Measurements from ENCODE around the gene GRID1.
"Not testable (repeated sequence)": the region's sequence is repeated elsewhere in the genome, so short reads cannot be mapped to it uniquely, and the experiment has no call there.

Gene GRID1

GRCh38 chr10:86137561-86137960 is 229.0 kb downstream of the GRID1 start:
- no peak for DNase-seq (ENCODE audit: low read depth)

- no peak for DNase-seq (ENCODE audit: low read depth)
These were observed 229.7 kb downstream of the GRID1 start for GRCh38 chr10:86136934-86137333.

DNA sequence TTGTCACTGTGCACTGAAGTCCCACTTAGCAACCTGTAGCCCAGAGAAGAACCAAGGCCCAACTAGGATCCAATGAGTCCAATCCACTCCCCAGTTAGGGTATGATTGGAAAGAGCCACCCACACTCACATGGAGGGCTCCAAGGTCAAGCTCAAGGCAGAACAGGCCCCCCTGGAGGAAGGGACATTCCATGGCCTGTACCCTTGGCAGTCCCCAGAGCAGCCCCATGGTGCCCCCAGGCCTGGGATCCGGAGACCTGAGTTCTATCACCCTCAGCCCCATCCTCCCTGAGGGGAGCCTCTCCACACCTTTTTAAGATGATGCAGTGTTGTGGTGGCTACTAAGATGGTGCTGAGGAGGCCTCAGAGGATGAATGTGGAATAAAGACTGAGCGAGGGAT is 231.4 kb downstream of the GRID1 start:
- no peak for DNase-seq (ENCODE audit: low read depth)

DNA sequence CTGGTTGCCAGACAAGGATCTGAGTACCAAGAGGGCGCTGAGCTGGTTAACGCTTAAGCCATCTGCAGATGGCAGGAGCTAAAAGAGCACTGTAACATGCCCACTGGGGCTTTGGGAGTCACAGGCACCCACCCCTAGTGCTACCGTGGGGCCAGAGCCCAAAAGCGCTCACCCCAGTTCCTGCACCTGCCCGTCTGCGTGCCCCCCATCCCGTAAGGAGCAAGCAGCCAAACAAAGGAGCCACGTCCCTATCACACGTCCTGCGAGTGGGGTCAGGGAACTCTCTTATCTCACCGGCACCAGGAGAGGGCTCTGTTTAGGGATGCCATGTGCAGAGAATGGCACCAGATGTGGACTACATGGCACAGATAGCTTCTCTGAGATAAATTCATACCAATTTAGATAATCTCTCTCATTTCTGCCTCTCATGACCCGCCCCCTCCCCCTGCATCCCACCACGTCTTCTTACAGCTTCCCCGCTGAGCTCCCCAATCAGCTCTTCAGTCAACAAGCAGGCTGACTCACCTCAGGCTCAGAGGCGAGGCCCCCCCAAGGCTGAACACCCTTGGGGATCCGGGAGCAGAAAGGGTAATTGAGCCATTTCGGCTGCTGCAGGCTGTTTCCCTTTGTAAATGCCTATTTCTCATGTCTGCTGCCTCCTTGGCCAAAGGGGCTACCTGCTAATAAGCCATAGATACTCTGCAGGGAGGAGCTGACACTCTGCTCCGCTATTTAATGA is 235.7 kb downstream of the GRID1 start:
- DNase-seq (ENCODE audit: low read depth), result no peak

- DNase-seq (ENCODE audit: low read depth), result no peak
These were observed 236.6 kb downstream of the GRID1 start for GRCh38 chr10:86130041-86130440.

GRCh38 chr10:86128360-86128759 is 238.2 kb downstream of the GRID1 start:
- DNase-seq (ENCODE audit: low read depth), result no peak

- DNase-seq (ENCODE audit: low read depth), result no peak
These were observed 239.2 kb downstream of the GRID1 start for GRCh38 chr10:86127274-86127819.

DNA sequence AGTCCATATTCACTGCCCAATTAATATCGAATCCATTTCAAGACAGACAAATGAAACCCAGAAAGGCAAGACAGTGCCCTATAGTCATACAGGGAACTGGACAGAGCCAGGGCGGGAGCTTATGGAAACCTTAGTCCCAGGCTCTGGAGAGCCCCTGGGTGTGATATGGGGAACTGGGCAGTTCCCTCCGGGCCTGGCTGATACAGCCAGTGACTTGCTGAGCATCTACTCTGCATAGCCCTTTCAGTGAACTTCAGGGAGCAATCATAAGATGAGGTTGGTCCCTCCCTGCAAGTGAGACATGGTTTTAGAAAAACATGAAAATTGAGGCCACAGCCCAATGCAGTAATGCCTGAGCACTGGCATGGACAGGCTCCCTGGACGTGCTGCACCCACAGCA is 241.9 kb downstream of the GRID1 start:
- DNase-seq (ENCODE audit: low read depth), result no peak

DNA sequence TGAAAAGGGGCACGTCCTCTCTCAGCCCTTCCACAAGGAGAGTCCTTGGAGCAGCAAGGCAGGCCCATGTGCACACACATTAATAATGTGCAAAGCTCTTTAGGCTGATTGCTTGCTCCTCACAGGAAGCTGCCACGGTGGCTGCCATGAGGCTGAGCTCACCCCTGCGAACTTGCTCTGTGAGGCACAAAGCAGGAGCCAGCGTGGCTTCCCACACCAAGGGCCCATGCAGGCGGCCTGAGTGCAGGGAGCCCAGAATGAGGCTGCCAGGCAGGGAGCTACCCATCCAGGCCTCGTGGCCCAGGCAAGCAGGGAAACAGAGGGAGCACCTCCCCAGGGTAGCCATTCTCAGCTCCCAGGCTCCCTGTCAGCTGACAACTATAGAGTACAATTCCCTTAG is 242.9 kb downstream of the GRID1 start:
- DNase-seq (ENCODE audit: low read depth), result no peak

GRCh38 chr10:86123304-86123703 is 243.3 kb downstream of the GRID1 start:
- no peak for DNase-seq (ENCODE audit: low read depth)

- no peak for DNase-seq (ENCODE audit: low read depth)
These were observed 243.9 kb downstream of the GRID1 start for GRCh38 chr10:86122646-86123045.

GRCh38 chr10:86121200-86121599 is 245.4 kb downstream of the GRID1 start:
- DNase-seq (ENCODE audit: low read depth), result no peak

DNA sequence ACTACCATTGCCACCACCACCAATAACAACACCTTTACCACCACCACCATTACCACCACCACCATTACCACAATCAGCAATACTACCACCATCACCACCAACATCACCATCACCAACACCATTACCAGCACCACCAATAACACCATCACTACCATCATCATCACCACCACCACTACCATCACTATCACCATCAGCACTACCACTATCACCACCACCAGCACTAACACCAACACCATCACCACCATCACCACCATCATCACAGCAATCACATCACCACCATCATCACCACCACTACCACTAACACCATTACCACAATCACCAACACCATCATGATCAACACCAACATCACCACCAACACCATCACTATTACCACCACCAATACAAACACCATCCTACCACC is 249.5 kb downstream of the GRID1 start:
- DNase-seq (ENCODE audit: low read depth), result no peak

GRCh38 chr10:86113983-86114382 is 252.6 kb downstream of the GRID1 start:
- DNase-seq (ENCODE audit: low read depth), result no peak

DNA sequence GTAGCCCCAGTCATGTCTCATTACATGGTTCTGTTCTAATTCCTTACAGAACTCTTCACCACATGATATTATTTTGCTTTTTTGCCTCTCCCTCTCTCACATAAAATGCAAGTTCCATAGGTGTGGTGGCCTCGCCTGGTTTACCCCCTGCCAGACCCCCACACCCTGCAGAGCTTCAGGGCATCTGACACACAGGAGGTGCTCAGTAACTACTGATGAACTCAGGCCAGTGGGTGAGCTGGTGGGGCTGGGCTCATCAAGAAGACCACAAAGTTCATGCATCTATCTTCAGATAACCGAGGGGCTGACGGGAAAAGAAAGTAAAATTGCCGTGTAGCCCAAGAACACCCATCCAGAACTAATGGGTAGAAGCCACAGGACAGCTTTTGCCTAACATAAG is 253.1 kb downstream of the GRID1 start:
- no peak for DNase-seq (ENCODE audit: low read depth)

- DNase-seq (ENCODE audit: low read depth), result no peak
These were observed 253.6 kb downstream of the GRID1 start for GRCh38 chr10:86113044-86113443.

DNA sequence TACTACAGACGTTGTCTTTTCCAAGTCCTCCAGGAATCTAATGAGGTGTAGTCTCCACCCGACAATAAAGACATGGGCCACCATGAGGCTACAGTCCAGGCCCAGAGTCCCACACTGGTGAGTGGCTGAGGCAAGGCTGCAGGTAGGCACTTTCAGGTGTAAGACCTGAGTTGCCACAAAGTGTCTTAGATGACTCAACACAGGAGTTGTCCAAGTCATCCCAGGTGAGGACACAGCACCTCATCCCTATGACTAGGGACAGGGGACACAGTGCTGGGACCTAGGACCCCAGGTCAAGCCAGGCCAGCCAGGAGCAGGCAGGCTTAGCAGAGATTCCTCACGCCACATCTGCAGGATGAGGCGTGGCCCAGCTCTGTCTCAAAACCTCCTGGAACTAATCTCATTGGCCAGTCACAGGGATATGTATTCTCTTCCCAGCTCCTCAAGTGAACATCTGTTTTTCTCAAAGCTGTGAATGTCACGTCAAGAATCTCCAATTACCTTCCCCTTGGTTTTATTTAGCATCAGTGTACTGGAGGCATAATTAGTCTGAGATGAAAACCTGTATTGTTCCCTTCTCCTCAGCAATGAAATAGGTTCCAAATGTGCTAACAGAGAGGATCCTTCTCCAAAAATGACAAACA is 254.6 kb downstream of the GRID1 start:
- no peak for DNase-seq (ENCODE audit: low read depth)

DNA sequence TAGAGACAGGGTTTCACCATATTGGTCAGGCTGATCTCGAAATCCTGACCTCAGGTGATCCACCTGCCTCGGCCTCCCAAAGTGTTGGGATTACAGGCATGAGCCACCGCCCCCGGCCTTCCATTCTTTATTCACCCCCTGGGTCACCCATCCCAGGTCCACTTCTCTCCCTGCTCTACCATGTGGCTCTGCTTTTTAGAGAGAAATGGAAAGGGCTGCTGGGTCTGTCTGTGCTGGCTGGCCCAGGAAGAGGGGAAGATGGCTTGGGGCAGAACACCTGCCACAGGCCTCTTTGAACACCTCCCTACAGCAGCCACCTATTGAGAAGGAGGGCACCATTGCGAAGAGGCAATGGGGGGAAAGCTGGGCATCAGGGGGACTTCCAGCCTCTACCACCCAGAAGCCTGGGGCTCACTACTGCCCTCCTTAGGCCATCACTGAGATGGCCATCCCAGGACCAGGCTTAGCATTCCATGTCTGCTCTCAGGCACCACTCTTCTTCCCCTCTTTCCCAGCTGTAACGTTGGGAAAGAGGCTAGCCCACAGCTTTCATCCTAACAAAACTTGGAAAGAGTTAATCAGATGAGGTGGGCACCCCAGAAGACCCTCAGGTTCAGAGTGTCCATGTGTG is 256.3 kb downstream of the GRID1 start:
- DNase-seq (ENCODE audit: low read depth), result no peak

DNA sequence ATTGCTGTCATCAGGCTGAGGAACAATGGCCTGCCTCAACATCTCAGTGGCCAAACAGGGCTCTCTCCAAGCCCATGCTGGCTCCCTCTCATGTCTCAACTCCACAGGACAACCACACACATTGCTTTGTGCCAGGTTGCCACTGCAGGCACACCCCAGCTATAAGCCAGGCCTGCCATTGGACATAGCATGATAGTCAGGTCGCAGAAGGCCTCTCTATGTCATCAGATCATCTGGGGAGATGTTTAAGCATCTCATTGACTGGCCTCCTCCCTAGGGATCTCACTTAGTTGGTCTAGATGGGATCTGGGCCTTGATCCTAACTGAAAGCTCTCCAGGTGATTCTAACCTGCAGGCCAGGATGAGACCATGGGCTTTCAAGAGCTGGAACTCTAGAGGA is 257.2 kb downstream of the GRID1 start:
- DNase-seq (ENCODE audit: low read depth), result no peak

DNA sequence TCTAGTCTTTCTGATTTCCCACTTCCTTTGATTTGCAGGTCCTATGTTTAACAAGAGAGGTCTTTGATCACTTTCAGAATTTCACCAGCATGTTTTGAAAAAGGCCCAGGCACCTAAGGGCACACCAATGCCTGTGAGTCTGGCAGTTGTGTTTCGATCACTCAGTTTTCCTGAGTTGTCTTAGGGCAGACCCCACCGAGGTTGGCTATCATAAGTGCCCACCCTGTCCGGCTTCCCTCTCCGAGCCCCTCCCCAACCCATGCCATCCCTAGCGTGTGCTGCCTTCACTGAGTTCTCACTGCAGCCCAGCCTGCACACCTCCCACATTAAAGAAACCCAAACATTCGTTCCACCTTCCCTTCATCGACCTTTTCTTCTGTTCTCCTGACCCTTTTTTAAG is 257.9 kb downstream of the GRID1 start:
- DNase-seq (ENCODE audit: low read depth), result no peak

DNA sequence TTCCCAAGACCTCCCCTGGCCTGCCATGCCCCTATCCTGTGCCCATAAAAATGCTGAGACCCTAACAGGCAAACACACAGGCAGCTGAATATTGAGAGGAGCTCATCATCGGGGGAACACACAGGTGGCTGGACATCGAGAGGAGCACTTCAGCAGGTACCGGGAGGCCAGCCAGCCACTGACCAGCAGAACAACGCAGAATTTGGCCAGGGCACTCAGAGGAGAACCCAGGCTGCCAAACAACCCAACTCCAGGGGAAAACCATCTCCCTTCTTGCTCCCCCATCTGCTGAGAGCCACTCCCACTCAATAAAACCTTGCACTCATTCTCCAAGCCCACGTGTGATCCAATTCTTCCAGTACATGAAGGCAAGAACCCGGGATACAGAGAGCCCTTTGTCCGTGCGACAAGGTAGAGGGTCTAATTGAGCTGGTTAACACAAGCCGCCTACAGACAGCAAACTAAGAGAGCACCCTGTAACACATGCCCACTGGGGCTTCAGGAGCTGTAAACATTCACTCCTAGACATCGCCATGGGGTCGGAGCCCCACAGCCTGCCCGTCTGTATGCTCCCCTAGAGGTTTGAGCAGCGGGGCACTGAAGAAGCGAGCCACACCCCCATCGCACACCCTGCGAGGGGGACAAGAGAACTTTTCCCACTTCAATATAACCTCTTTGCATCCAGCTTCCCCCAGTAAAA is 258.8 kb downstream of the GRID1 start:
- not testable (repeated sequence) for DNase-seq (ENCODE audit: low read depth)

DNA sequence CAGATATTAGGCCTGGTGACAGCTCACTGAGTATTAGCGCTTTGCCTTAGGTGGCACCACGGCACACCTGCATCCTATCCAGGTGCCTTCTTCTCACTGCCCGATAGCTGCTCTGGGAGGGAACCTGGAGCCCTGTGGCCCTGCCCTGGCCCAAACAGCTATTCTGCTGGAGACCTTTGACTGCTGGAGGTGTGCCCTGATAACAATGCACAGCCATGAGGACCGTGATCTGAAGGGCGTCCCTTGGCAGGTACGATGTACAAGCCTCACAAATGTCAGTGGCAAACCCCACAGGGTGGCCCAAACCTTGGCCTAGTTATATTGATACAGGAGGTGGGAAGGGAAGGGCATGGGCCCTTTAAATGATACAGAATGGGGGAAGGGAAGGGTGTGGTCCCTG is 259.5 kb downstream of the GRID1 start:
- no peak for DNase-seq (ENCODE audit: low read depth)

GRCh38 chr10:86106616-86107015 is 260.0 kb downstream of the GRID1 start:
- no peak for DNase-seq (ENCODE audit: low read depth)

Measured in stromal cell of bone marrow (primary cell).